Right lobe of liver (tissue), 6 donors: ENCODE data around the gene UNC13D. TPM values are rescaled to one million over a fixed set of nuclear protein-coding genes. Genes with fewer than 3 reads are reported as not detected.

Experiments used
- ATAC-seq, 4 donors: fragments of 200-7000 bp; cut with Tn5 transposase; one replicate each; pipeline ENCODE4 v1.9.1; 2020; ENCODE audit warnings: mild to moderate bottlenecking in 4 of 4, moderate library complexity in 4 of 4
- DNase-seq, 3 donors: peaks; one replicate each; pipeline ENCODE4 v3.0.0-alpha.2; 2020
- H3K27ac ChIP-seq, 3 donors: fragments of 200-600 bp; one replicate each; pipeline ENCODE4 v1.8.0; 2022
- H3K27me3 ChIP-seq, 2 donors: fragments of 200-600 bp; one replicate each; pipeline ENCODE4 v1.8.0; 2022
- H3K36me3 ChIP-seq, 4 donors: fragments of 200-600 bp; sonication (generic) in 1 of 4; one replicate each; pipeline versions ENCODE4 v1.5.1 to v1.8.0; 2017 to 2022; ENCODE audit warnings: control low read depth in 1 of 4
- H3K4me1 ChIP-seq, 4 donors: fragments of 200-600 bp; sonication (generic) in 1 of 4; one replicate each; pipeline versions ENCODE4 v1.5.1 to v1.8.0; 2017 to 2022; ENCODE audit warnings: control low read depth in 1 of 4
- H3K4me3 ChIP-seq, 3 donors: fragments of 200-600 bp; one replicate each; pipeline ENCODE4 v1.8.0; 2022
- H3K9me3 ChIP-seq, 4 donors: fragments of 200-600 bp; sonication (generic) in 1 of 4; one replicate each; pipeline versions ENCODE4 v1.5.1 to v1.8.0; 2017 to 2022; ENCODE audit warnings: control low read depth in 1 of 4
- CTCF ChIP-seq, 4 donors: fragments of 200-600 bp in 3 of 4; fragments of 450-650 bp in 1 of 4; IDR thresholded peaks; one replicate each; pipeline versions ENCODE4 v1.5.1 to v1.8.0; 2016 to 2022; ENCODE audit warnings: antibody characterized with exemption in 4 of 4, mild to moderate bottlenecking in 2 of 4
- POLR2A ChIP-seq: fragments of 450-650 bp; IDR thresholded peaks from one replicate; pipeline ENCODE4 v1.6.1; 2017; ENCODE audit warnings: antibody characterized with exemption, mild to moderate bottlenecking
- WGBS: methylation state at CpG from one replicate; pipeline ENCODE4 v1.1.6; 2018; ENCODE audit warnings: low coverage, low lambda C conversion rate; ENCODE audit not compliant: insufficient coverage; ENCODE audit errors: missing lambda C conversion rate; 5-methylcytosine and 5-hydroxymethylcytosine counted together
- intact Hi-C, 2 donors: fragments of 100-400 bp; cut with DNase I; formaldehyde crosslinking; loops; one replicate each; pipeline versions ENCODE4 v1.11.2 to v1.14.1; 2022
- total RNA-seq, 6 experiments: library from RNA; depleted of rRNA in 2 of 6; stranded (reverse); fragments of >200 nt in 2 of 6; fragmentation: NEBNext Ultra II Directional in 3 of 6; extraction: Animal tissue kit (Norgen Biotek cat#: 25700) in 3 of 6; gene quantifications; one replicate each; pipeline versions ENCODE4 v1.1.0 to v1.2.4, GENCODE V29; 2016 to 2023
- donor health status: DM: no; HTN: yes; CAD: no.
- donor health status: DM: no; HTN: no; CAD: no.
- donor health status: DM: no; HTN: no; CAD: no.
- donor health status: DM: no; HTN: yes; CAD: no.
- donor health status: DM: no; HTN: yes; CAD: no.

UNC13D gene
- total RNA-seq, 6 experiments from 2014 or later, result 3.4 to 12.5 (median 10.7) TPM

GRCh38 chr17:75824050-75824552, 20.1 kb downstream of the UNC13D start:
- Histone ChIP-seq H3K27me3 (no peaks in the 10 kb centered on the region), H3K4me3 (no peak overlapping the region), H3K9me3 (no peaks in the 10 kb centered on the region), H3K4me1 (peaks cover 0 to 22% (median 0%) of the 10 kb centered on the region in 4 donors), H3K27ac (no peak overlapping the region), H3K36me3 (peaks cover 0 to 34% (median 6%) of the 10 kb centered on the region in 4 donors)
- ATAC-seq (no peak), DNase-seq (peak in 1 of 3 donors; percentile 12)
- 97% methylated on average over 7 of the region's 13 CpGs for WGBS
- intact Hi-C loops, result loop anchor here in 1 of 2 donors (10.0 kb wide), 1 partner anchor 69 kb away; no protein-coding TSS in a partner anchor
- no peak for TF ChIP-seq CTCF (IDR thresholded peaks at IDR 0.05)
- no peak for TF ChIP-seq POLR2A

GRCh38 chr17:75823257-75824041, 20.8 kb downstream of the UNC13D start:
- Histone ChIP-seq H3K27me3 (no peaks in the 10 kb centered on the region), H3K36me3 (peaks cover 0 to 37% (median 12%) of the 10 kb centered on the region in 4 donors), H3K9me3 (no peaks in the 10 kb centered on the region), H3K27ac (no peak overlapping the region), H3K4me1 (peaks cover 0 to 22% (median 0%) of the 10 kb centered on the region in 4 donors), H3K4me3 (no peak overlapping the region)
- TF ChIP-seq POLR2A, result no peak
- no peak for TF ChIP-seq CTCF (IDR thresholded peaks at IDR 0.05)
- WGBS, result 94% methylated on average over 12 of the region's 28 CpGs
- ATAC-seq, result no peak
- intact Hi-C loops, result loop anchor here in 1 of 2 donors (10.0 kb wide), 1 partner anchor 69 kb away; no protein-coding TSS in a partner anchor
- peak in 1 of 3 donors; percentile 46 for DNase-seq

- intact Hi-C loops, result loop anchor here in 1 of 2 donors (10.0 kb wide), 1 partner anchor 68 kb away; no protein-coding TSS in a partner anchor
- 40% methylated on average over 1 of the region's 3 CpGs for WGBS
- Histone ChIP-seq H3K9me3 (no peaks in the 10 kb centered on the region), H3K36me3 (peaks cover 0 to 42% (median 14%) of the 10 kb centered on the region in 4 donors), H3K27ac (no peak overlapping the region), H3K4me3 (no peak overlapping the region), H3K4me1 (peaks cover 0 to 17% (median 0%) of the 10 kb centered on the region in 4 donors), H3K27me3 (no peaks in the 10 kb centered on the region)
- DNase-seq (peak in 1 of 3 donors; percentile 46), ATAC-seq (peak in 1 of 4 donors; percentile 20)
- TF ChIP-seq POLR2A (no peak), CTCF (IDR thresholded peaks at IDR 0.05) (no peak)
Measured at GRCh38 chr17:75822800-75823166, 21.4 kb downstream of the UNC13D start.

- Histone ChIP-seq H3K27me3 (no peaks in the 10 kb centered on the region), H3K9me3 (no peaks in the 10 kb centered on the region), H3K36me3 (peaks cover 0 to 42% (median 14%) of the 10 kb centered on the region in 4 donors), H3K4me3 (no peak overlapping the region), H3K4me1 (peaks cover 0 to 12% (median 0%) of the 10 kb centered on the region in 4 donors), H3K27ac (no peak overlapping the region)
- peak; percentile 27 to 64 (median 34) for ATAC-seq
- DNase-seq, result peak in 1 of 3 donors; percentile 81
- TF ChIP-seq POLR2A (no peak), CTCF (IDR thresholded peaks at IDR 0.05) (no peak)
- 40% methylated on average over 1 of the region's 18 CpGs for WGBS
- intact Hi-C loops, result loop anchor here in 1 of 2 donors (10.0 kb wide), 1 partner anchor 67 kb away; no protein-coding TSS in a partner anchor
Measured at GRCh38 chr17:75822119-75822799, 21.9 kb downstream of the UNC13D start.
